T-cell (primary cell): ENCODE data around the gene COG5. TPM values are rescaled to one million over a fixed set of nuclear protein-coding genes. Genes with fewer than 3 reads are reported as not detected.

ENCODE experiments used
- ATAC-seq, 4 experiments: fragments of 200-7000 bp in 3 of 4; fragments of 150-1000 bp in 1 of 4; cut with Tn5 transposase; replicated peaks in 1 of 4; 1 replicate in 3 of 4; 2 replicates in 1 of 4; pipeline ENCODE4 v1.10.0; 2021; ENCODE audit warnings: moderate library complexity in 3 of 4, mild to moderate bottlenecking in 2 of 4, moderate number of reproducible peaks in 1 of 4
- CTCF ChIA-PET, 2 donors: fragments of 300-600 bp; sonication (Branson Sonifier 250); formaldehyde crosslinking; loops; one replicate each; lab custom pipeline; 2022; ENCODE audit warnings: antibody characterized with exemption in 2 of 2; lab: Charles Lee
- POLR2A ChIA-PET, 2 donors: fragments of 300-600 bp; sonication (Branson Sonifier 250); formaldehyde crosslinking; loops; one replicate each; lab custom pipeline; 2022; ENCODE audit warnings: antibody characterized with exemption in 2 of 2; lab: Charles Lee
- DNase-seq, 35 experiments: peaks; one replicate each; pipeline versions ENCODE4 v3.0.0 to v3.0.0-alpha.2; 2013 to 2023
- H3K27ac ChIP-seq: one replicate; pipeline ENCODE4 v1.5.1; 2013; ENCODE audit warnings: low read length
- H3K27me3 ChIP-seq, 2 experiments: replicated peaks in 1 of 2; 1 replicate in 1 of 2; 2 replicates in 1 of 2; pipeline versions ENCODE4 v1.6.1 to v1.7.0; 2013; ENCODE audit warnings: low read length in 1 of 2, mixed read lengths in 1 of 2; ENCODE audit not compliant: control insufficient read depth in 2 of 2, insufficient read depth in 2 of 2; ENCODE audit errors: extremely low read depth in 1 of 2
- H3K36me3 ChIP-seq, 2 donors: 1 replicate in 1 of 2; 2 replicates in 1 of 2; pipeline versions ENCODE4 v1.6.1 to v1.7.0; 2013; ENCODE audit warnings: low read length in 1 of 2; ENCODE audit not compliant: control insufficient read depth in 2 of 2, insufficient read depth in 1 of 2; ENCODE audit errors: extremely low read depth in 1 of 2
- H3K4me1 ChIP-seq, 2 experiments: 1 replicate in 1 of 2; 2 replicates in 1 of 2; pipeline versions ENCODE4 v1.6.1 to v1.7.0; 2013; ENCODE audit warnings: low read length in 2 of 2, mixed read lengths in 1 of 2; ENCODE audit not compliant: insufficient read depth in 2 of 2, control insufficient read depth in 1 of 2; ENCODE audit errors: extremely low read depth in 1 of 2
- H3K4me3 ChIP-seq, 2 donors: 1 replicate in 1 of 2; 2 replicates in 1 of 2; pipeline versions ENCODE4 v1.5.1 to v1.7.0; 2013; ENCODE audit warnings: mild to moderate bottlenecking in 2 of 2, low read length in 1 of 2, moderate library complexity in 1 of 2; ENCODE audit not compliant: control insufficient read depth in 1 of 2; ENCODE audit errors: extremely low read depth in 1 of 2
- H3K9me3 ChIP-seq: 2 replicates; pipeline ENCODE4 v1.7.0; 2013
- H3K27ac Mint-ChIP-seq, 2 donors: one replicate each; pipeline ENCODE4 v1.8.0; 2020 to 2021; ENCODE audit warnings: mild to moderate bottlenecking in 2 of 2, mixed read lengths in 2 of 2
- H3K27me3 Mint-ChIP-seq, 2 donors: one replicate each; pipeline ENCODE4 v1.8.0; 2021 to 2022; ENCODE audit warnings: mixed read lengths in 2 of 2
- H3K36me3 Mint-ChIP-seq: one replicate; pipeline ENCODE4 v1.8.0; 2021; ENCODE audit warnings: mixed read lengths
- H3K4me1 Mint-ChIP-seq, 3 donors: one replicate each; pipeline ENCODE4 v1.8.0; 2020 to 2022; ENCODE audit warnings: mixed read lengths in 3 of 3, mild to moderate bottlenecking in 1 of 3
- H3K4me3 Mint-ChIP-seq, 3 donors: one replicate each; pipeline ENCODE4 v1.8.0; 2020 to 2022; ENCODE audit warnings: mild to moderate bottlenecking in 3 of 3, mixed read lengths in 3 of 3, moderate library complexity in 3 of 3
- H3K9me3 Mint-ChIP-seq, 3 donors: one replicate each; pipeline ENCODE4 v1.8.0; 2020 to 2022; ENCODE audit warnings: mixed read lengths in 3 of 3
- WGBS: methylation state at CpG from one replicate; pipeline ENCODE4 v1.1.5; 2013; ENCODE audit warnings: missing lambda C conversion rate; ENCODE audit not compliant: insufficient coverage; 5-methylcytosine and 5-hydroxymethylcytosine counted together
- total RNA-seq, 35 experiments: library from RNA in 6 of 35; stranded (reverse) in 6 of 35; fragments of 120-200 nt in 1 of 35; gene quantifications; one replicate each; pipeline versions ENCODE4 v1.2.1 to v1.2.4 and lab custom pipeline; 2013 to 2026

The COG5 gene
- total RNA-seq, 5 donors from 2014 or later (not counting 1 experiment from before 2014, with no cell fraction given), result 37.3 to 83.8 (median 55.4) TPM

DNA sequence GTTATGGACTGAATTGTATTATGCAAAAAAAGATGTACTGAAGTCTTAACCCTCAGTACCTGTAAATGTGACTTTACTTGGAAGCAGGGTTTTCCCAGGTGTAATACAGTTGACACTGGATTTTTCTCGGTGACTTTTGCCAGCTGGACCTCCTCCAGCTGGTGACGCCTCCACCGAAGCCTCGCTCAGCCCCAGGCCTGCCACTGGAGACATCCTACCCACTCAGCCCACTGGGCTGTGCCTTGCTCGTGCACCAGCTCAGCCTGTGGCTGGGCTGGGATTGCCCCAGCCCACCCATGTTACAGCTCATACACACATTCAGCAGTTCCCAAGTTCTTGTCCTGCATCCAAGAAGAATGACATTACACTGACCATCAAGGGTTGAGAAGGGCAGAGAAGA is 136.3 kb downstream of the COG5 start:
- Histone ChIP-seq H3K36me3 (no peaks in the 10 kb centered on the region), H3K4me3 (no peak overlapping the region), H3K4me1 (no peaks in the 10 kb centered on the region), H3K27ac (no peak overlapping the region), H3K9me3 (no peaks in the 10 kb centered on the region), H3K27me3 (no peaks in the 10 kb centered on the region)
- Mint-ChIP-seq H3K9me3 (no peaks in the 10 kb centered on the region), H3K4me1 (peaks cover 0 to 7% (median 2%) of the 10 kb centered on the region in 3 donors), H3K27me3 (no peaks in the 10 kb centered on the region), H3K27ac (no peak overlapping the region), H3K4me3 (no peak overlapping the region), H3K36me3 (peaks cover 44% of the 10 kb centered on the region)
- 100% methylated on average over 4 of the region's 5 CpGs for WGBS
- ATAC-seq, result no peak
- POLR2A ChIA-PET, result interaction anchor here in 1 of 2 donors (0.6 kb wide), 1 partner anchor 14 kb away, joined by 4 read pairs; no protein-coding TSS in a partner anchor
- DNase-seq, result no peak
- CTCF ChIA-PET, result interaction anchor here in 1 of 2 donors (0.7 kb wide), 1 partner anchor 27 kb away, joined by 3 read pairs; no protein-coding TSS in a partner anchor

GRCh38 chr7:107414198-107414597 is 149.5 kb downstream of the COG5 start:
- no CpG with 5 or more reads among the region's 1 CpG for WGBS
- H3K36me3 Mint-ChIP-seq, result peaks cover 19% of the 10 kb centered on the region
- ATAC-seq, result no peak
- H3K9me3 ChIP-seq, result no peaks in the 10 kb centered on the region
- H3K27me3 ChIP-seq, result no peaks in the 10 kb centered on the region
- no peak overlapping the region for H3K4me3 Mint-ChIP-seq
- no peaks in the 10 kb centered on the region for H3K4me1 ChIP-seq
- POLR2A ChIA-PET, result interaction anchor here in 1 of 2 donors (0.5 kb wide), 1 partner anchor 192 kb away, joined by 5 read pairs; no protein-coding TSS in a partner anchor
- peaks cover 0 to 9% (median 0%) of the 10 kb centered on the region in 3 donors for H3K4me1 Mint-ChIP-seq
- H3K27ac Mint-ChIP-seq, result no peak overlapping the region
- peaks cover 0 to 13% of the 10 kb centered on the region in 2 donors for H3K36me3 ChIP-seq
- no peaks in the 10 kb centered on the region for H3K9me3 Mint-ChIP-seq
- no peak overlapping the region for H3K27ac ChIP-seq
- H3K27me3 Mint-ChIP-seq, result no peaks in the 10 kb centered on the region
- no peak overlapping the region for H3K4me3 ChIP-seq
- DNase-seq, result no peak
- CTCF ChIA-PET, result no interaction called here

DNA sequence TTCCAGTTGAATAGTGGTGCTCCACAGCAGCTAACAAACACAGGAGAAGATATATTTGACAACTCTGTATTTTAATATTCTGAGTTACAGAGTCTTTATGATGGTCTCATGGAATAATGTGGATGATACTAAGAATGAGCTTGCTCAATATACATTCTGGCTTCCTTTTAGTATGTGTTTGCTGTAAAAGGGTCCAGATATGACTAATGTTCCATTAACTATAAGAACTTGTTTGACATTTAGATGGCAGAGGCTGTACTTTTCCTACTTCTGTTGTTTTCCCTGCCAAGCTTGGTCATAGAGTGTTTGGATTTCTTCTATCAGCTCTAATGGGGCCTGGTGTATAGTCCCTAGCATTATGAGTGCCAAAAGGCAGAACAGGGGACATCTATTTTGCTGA is 155.4 kb downstream of the COG5 start:
- CTCF ChIA-PET, result interaction anchor here in 1 of 2 donors (0.5 kb wide), 1 partner anchor 1059 kb away, joined by 9 read pairs; no protein-coding TSS in a partner anchor
- Mint-ChIP-seq H3K36me3 (peaks cover 52% of the 10 kb centered on the region), H3K9me3 (no peaks in the 10 kb centered on the region), H3K27ac (no peak overlapping the region), H3K4me3 (no peak overlapping the region), H3K27me3 (no peaks in the 10 kb centered on the region), H3K4me1 (peaks cover 0 to 14% (median 0%) of the 10 kb centered on the region in 3 donors)
- ATAC-seq, result no peak
- POLR2A ChIA-PET, result no interaction called here
- Histone ChIP-seq H3K9me3 (no peaks in the 10 kb centered on the region), H3K36me3 (peaks cover 0 to 24% of the 10 kb centered on the region in 2 donors), H3K27ac (no peak overlapping the region), H3K4me3 (no peak overlapping the region), H3K4me1 (no peaks in the 10 kb centered on the region), H3K27me3 (no peaks in the 10 kb centered on the region)
- no peak for DNase-seq

- ATAC-seq (no peak), DNase-seq (no peak)
- Mint-ChIP-seq H3K9me3 (no peaks in the 10 kb centered on the region), H3K4me1 (peaks cover 0 to 14% (median 0%) of the 10 kb centered on the region in 3 donors), H3K36me3 (peaks cover 58% of the 10 kb centered on the region), H3K27ac (no peak overlapping the region), H3K27me3 (no peaks in the 10 kb centered on the region), H3K4me3 (no peak overlapping the region)
- ChIA-PET CTCF (interaction anchor here in 1 of 2 donors (0.9 kb wide), 1 partner anchor 178 kb away, joined by 5 read pairs; no protein-coding TSS in a partner anchor), POLR2A (no interaction called here)
- Histone ChIP-seq H3K36me3 (peaks cover 0 to 16% of the 10 kb centered on the region in 2 donors), H3K27me3 (no peaks in the 10 kb centered on the region), H3K4me1 (no peaks in the 10 kb centered on the region), H3K27ac (no peak overlapping the region), H3K4me3 (no peak overlapping the region), H3K9me3 (no peaks in the 10 kb centered on the region)
Measured at GRCh38 chr7:107405559-107405958, 158.2 kb downstream of the COG5 start.

DNA sequence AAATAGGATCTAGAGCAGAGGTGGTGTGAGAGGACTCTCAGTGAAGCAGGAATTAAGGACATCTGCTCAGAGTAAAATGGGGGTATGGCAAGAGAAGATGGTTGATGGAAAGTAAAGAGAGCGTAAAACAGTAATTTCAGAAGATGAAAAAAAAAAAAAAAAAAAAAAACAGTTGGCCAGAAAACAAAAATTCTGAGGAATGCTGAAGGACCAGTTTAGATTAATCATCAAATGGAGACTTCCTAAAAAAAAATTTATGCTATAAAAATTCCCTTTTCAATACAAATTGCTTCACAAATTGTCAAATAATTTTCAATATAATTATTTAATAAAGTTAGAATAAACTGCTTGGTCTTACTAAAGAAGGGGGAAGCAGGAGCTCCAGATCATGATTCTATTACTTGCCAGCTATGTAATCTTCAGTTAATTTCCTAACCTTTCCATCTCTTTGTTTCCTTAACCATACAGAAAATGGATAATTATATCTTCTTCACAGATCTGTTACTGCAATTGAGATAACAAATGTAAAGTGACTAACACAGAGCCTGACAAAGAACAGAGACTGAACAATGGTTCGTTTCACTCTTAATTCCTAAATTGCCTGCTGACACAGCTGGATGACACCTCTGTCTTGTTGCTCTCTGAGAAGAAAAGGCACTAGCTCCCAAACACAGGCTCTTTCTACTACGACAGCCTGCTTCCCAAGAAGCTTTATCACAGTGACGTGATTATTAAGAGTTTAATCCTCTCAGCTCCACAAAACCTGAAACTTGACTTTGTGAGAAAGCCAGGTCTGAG is 158.8 kb downstream of the COG5 start:
- no peaks in the 10 kb centered on the region for H3K4me1 ChIP-seq
- CTCF ChIA-PET, result interaction anchor here (0.7 to 0.9 kb wide), 2 partner anchors 32 to 179 kb away, joined by 5 to 6 read pairs; no protein-coding TSS in a partner anchor
- no peak overlapping the region for H3K4me3 ChIP-seq
- WGBS, result 96% methylated on average over 3 of the region's 4 CpGs
- peaks cover 0 to 12% (median 0%) of the 10 kb centered on the region in 3 donors for H3K4me1 Mint-ChIP-seq
- peaks cover 56% of the 10 kb centered on the region for H3K36me3 Mint-ChIP-seq
- POLR2A ChIA-PET, result no interaction called here
- H3K27me3 Mint-ChIP-seq, result no peaks in the 10 kb centered on the region
- peaks cover 0 to 11% of the 10 kb centered on the region in 2 donors for H3K36me3 ChIP-seq
- H3K27ac Mint-ChIP-seq, result no peak overlapping the region
- H3K9me3 ChIP-seq, result no peaks in the 10 kb centered on the region
- ATAC-seq, result no peak
- no peak overlapping the region for H3K27ac ChIP-seq
- H3K9me3 Mint-ChIP-seq, result no peaks in the 10 kb centered on the region
- DNase-seq, result no peak
- no peaks in the 10 kb centered on the region for H3K27me3 ChIP-seq
- no peak overlapping the region for H3K4me3 Mint-ChIP-seq

- 100% methylated on average over 3 of the region's 9 CpGs for WGBS
- peaks cover 0 to 4% of the 10 kb centered on the region in 2 donors for H3K36me3 ChIP-seq
- Mint-ChIP-seq H3K9me3 (no peaks in the 10 kb centered on the region), H3K27ac (no peak overlapping the region), H3K36me3 (peaks cover 40% of the 10 kb centered on the region), H3K4me3 (no peak overlapping the region), H3K27me3 (no peaks in the 10 kb centered on the region), H3K4me1 (no peaks in the 10 kb centered on the region)
- POLR2A ChIA-PET, result interaction anchor here in 1 of 2 donors (0.6 kb wide), 1 partner anchor 494 kb away, joined by 5 read pairs; no protein-coding TSS in a partner anchor
- CTCF ChIA-PET, result no interaction called here
- no peak for ATAC-seq
- no peaks in the 10 kb centered on the region for H3K27me3 ChIP-seq
- no peak overlapping the region for H3K27ac ChIP-seq
- no peaks in the 10 kb centered on the region for H3K9me3 ChIP-seq
- DNase-seq, result no peak
- H3K4me1 ChIP-seq, result no peaks in the 10 kb centered on the region
- no peak overlapping the region for H3K4me3 ChIP-seq
Measured at GRCh38 chr7:107398161-107398560, 165.6 kb downstream of the COG5 start.
